ENCODE data around the gene RERE.

RERE gene

DNA sequence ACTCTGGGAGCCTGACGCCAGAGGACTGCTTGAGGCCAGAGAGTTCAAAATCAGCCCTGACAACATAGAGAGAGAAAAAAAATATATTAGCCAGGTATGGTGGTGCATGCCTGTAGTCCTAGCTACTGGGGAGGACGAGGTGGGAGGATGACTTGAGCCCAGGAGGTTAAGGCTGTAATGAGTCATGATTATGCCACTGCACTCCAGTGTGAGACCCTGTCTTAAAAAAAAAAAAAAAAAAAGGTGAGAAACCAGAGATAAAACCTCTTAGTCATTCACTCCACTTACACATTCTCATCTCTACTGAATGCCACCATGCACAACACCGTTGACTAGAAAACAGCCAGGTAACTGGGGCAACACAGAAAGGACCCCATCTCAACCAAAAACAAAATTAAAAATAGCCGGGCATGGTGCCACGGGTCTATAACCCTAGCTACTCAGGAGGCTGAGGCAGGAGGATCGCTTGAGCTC lies 321.5 kb downstream of the RERE start:
- no peaks in the 10 kb centered on the region for H3K27me3 Mint-ChIP-seq
- H3K36me3 Mint-ChIP-seq (ENCODE audit: low read depth), result peaks cover 66% of the 10 kb centered on the region
- H3K4me1 Mint-ChIP-seq (ENCODE audit: low read depth), result peaks cover 49% of the 10 kb centered on the region
- peak; percentile 57 for DNase-seq
- peaks cover 5% of the 10 kb centered on the region for H3K9me3 Mint-ChIP-seq
- H3K27ac Mint-ChIP-seq, result peak overlapping the region; percentile 90
- H3K4me3 Mint-ChIP-seq, result peak overlapping the region; percentile 27

DNA sequence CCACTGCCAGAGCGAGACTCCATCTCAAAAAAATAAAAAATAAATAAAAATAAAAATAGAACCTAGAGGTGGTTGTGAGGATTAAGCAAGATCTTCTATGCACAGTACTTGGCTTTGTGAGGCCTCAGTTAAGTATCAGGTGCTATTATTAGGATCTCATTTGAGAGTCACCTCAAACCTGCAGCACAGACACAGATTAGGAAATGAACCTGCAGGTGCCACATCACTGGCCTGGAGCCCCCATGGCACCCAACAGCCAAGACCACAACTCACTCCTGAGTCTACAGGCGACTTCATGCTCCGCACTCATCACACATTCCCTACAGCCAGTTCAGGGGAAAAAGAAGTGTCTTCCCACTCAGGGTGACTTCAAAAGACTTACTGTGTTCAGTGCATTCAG lies 322.8 kb downstream of the RERE start:
- no peak for DNase-seq
- H3K4me1 Mint-ChIP-seq (ENCODE audit: low read depth), result peaks cover 49% of the 10 kb centered on the region
- H3K27ac Mint-ChIP-seq, result no peak overlapping the region
- no peak overlapping the region for H3K4me3 Mint-ChIP-seq
- peaks cover 70% of the 10 kb centered on the region for H3K36me3 Mint-ChIP-seq (ENCODE audit: low read depth)
- H3K9me3 Mint-ChIP-seq, result peaks cover 5% of the 10 kb centered on the region
- H3K27me3 Mint-ChIP-seq, result no peaks in the 10 kb centered on the region

GRCh38 chr1:8493916-8494540 lies 323.4 kb downstream of the RERE start:
- peaks cover 49% of the 10 kb centered on the region for H3K4me1 Mint-ChIP-seq (ENCODE audit: low read depth)
- peaks cover 5% of the 10 kb centered on the region for H3K9me3 Mint-ChIP-seq
- H3K4me3 Mint-ChIP-seq, result no peak overlapping the region
- no peaks in the 10 kb centered on the region for H3K27me3 Mint-ChIP-seq
- no peak overlapping the region for H3K27ac Mint-ChIP-seq
- DNase-seq, result no peak
- peaks cover 69% of the 10 kb centered on the region for H3K36me3 Mint-ChIP-seq (ENCODE audit: low read depth)

GRCh38 chr1:8487249-8487648 lies 330.2 kb downstream of the RERE start:
- Mint-ChIP-seq H3K27ac (peak overlapping the region; percentile 13), H3K4me1 (ENCODE audit: low read depth) (peaks cover 11% of the 10 kb centered on the region), H3K36me3 (ENCODE audit: low read depth) (peaks cover 28% of the 10 kb centered on the region), H3K27me3 (no peaks in the 10 kb centered on the region), H3K9me3 (no peaks in the 10 kb centered on the region), H3K4me3 (no peak overlapping the region)
- no peak for DNase-seq

DNA sequence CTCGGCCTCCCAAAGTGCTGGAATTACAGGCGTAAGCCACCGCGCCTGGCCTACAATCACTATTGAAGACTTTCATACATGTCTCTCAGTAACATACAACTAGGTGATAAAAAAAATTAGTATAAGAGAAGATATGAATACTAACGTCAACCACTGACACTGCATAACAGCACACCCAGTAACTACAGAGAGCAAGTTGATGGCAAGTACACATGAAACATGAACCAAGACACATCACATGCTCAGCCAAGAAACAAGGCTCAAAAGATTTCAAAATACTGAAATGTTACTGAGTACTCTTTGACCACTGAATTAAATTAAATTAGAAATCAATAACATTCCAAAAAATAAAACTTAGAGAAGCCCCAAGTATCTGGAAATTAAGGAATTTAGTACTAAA lies 331.4 kb downstream of the RERE start:
- Mint-ChIP-seq H3K4me1 (ENCODE audit: low read depth) (peaks cover 5% of the 10 kb centered on the region), H3K27ac (no peak overlapping the region), H3K36me3 (ENCODE audit: low read depth) (peaks cover 23% of the 10 kb centered on the region), H3K4me3 (no peak overlapping the region), H3K27me3 (no peaks in the 10 kb centered on the region), H3K9me3 (no peaks in the 10 kb centered on the region)
- DNase-seq, result no peak

GRCh38 chr1:8483586-8483985 lies 333.9 kb downstream of the RERE start:
- no peak overlapping the region for H3K27ac Mint-ChIP-seq
- no peaks in the 10 kb centered on the region for H3K27me3 Mint-ChIP-seq
- H3K36me3 Mint-ChIP-seq (ENCODE audit: low read depth), result peaks cover 11% of the 10 kb centered on the region
- peaks cover 10% of the 10 kb centered on the region for H3K4me1 Mint-ChIP-seq (ENCODE audit: low read depth)
- no peak overlapping the region for H3K4me3 Mint-ChIP-seq
- no peak for DNase-seq
- H3K9me3 Mint-ChIP-seq, result no peaks in the 10 kb centered on the region

DNA sequence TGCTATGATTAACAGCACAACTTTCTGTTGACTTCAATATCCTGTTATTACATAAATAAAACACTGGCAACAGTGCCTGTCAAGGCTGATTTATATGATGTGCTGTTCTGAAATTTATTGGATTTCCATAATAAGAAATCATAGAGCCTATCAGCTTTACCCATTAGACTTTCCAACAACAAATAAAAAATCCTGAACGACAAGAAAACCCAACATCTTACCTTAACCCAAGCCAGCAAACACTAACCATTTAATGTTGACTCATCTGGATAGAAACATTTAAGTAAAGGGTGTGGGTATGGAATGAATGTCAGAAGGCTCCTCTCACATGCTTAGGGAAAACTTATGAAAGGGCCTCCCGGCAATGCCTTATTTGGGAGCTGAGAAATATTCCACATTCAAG lies 334.5 kb downstream of the RERE start:
- Mint-ChIP-seq H3K27ac (no peak overlapping the region), H3K36me3 (ENCODE audit: low read depth) (peaks cover 11% of the 10 kb centered on the region)
- DNase-seq, result no peak

GRCh38 chr1:8481650-8482380 lies 335.6 kb downstream of the RERE start:
- peaks cover 28% of the 10 kb centered on the region for H3K4me1 Mint-ChIP-seq (ENCODE audit: low read depth)
- DNase-seq, result no peak
- no peaks in the 10 kb centered on the region for H3K9me3 Mint-ChIP-seq
- H3K36me3 Mint-ChIP-seq (ENCODE audit: low read depth), result peaks cover 9% of the 10 kb centered on the region
- no peak overlapping the region for H3K4me3 Mint-ChIP-seq
- H3K27me3 Mint-ChIP-seq, result no peaks in the 10 kb centered on the region
- H3K27ac Mint-ChIP-seq, result no peak overlapping the region

More for the DNA sequence above, 334.5 kb downstream of the RERE start:
- no peaks in the 10 kb centered on the region for H3K27me3 Mint-ChIP-seq
- no peaks in the 10 kb centered on the region for H3K9me3 Mint-ChIP-seq
- no peak overlapping the region for H3K4me3 Mint-ChIP-seq
- H3K4me1 Mint-ChIP-seq (ENCODE audit: low read depth), result peaks cover 17% of the 10 kb centered on the region

DNA sequence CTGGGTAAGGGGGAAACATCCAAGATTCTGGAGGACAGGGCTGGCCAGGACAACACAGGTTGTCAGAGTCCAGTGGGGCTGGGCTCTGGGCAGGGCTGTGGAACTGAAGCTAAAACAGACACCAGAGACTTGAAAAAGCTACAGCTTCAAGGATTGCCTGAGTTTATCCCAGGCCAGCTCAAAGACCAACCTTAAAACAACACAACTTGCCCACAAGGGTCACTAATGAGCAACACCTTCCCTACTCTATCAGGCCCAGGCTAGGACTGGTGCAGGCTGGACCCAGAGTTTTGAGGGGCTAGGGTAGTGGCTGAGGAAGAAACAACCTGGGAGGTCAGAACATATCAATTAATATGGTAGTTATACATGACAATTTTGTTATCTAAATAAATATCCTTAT lies 338.9 kb downstream of the RERE start:
- Mint-ChIP-seq H3K4me1 (ENCODE audit: low read depth) (peaks cover 48% of the 10 kb centered on the region), H3K27ac (no peak overlapping the region), H3K27me3 (no peaks in the 10 kb centered on the region), H3K36me3 (ENCODE audit: low read depth) (peaks cover 6% of the 10 kb centered on the region), H3K9me3 (no peaks in the 10 kb centered on the region), H3K4me3 (no peak overlapping the region)
- no peak for DNase-seq

DNA sequence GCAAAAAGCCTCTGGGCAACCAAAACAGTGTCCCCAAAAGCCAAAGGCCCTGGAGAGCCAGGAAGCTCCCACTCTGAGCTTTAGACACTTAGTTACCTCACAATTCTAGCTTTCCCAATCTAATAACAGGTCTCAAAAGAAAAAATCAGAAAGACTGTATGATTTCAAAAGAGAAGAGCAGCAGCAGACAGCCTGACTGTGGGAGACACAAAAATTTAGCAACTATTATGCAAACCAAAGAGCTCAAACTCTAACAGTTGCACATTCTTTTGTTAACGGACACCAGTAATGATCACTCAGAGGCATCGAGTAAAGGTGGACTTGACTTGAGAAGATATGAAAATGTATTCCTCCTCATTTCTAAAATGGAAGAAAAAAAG lies 339.5 kb downstream of the RERE start:
- Mint-ChIP-seq H3K9me3 (no peaks in the 10 kb centered on the region), H3K4me3 (no peak overlapping the region), H3K36me3 (ENCODE audit: low read depth) (peaks cover 6% of the 10 kb centered on the region), H3K4me1 (ENCODE audit: low read depth) (peaks cover 52% of the 10 kb centered on the region), H3K27me3 (no peaks in the 10 kb centered on the region), H3K27ac (peak overlapping the region; percentile 41)
- no peak for DNase-seq

- no peaks in the 10 kb centered on the region for H3K27me3 Mint-ChIP-seq
- no peak for DNase-seq
- H3K36me3 Mint-ChIP-seq (ENCODE audit: low read depth), result peaks cover 4% of the 10 kb centered on the region
- H3K27ac Mint-ChIP-seq, result peak overlapping the region; percentile 73
- peak overlapping the region; percentile 38 for H3K4me3 Mint-ChIP-seq
- H3K4me1 Mint-ChIP-seq (ENCODE audit: low read depth), result peaks cover 57% of the 10 kb centered on the region
- H3K9me3 Mint-ChIP-seq, result no peaks in the 10 kb centered on the region
Measured at GRCh38 chr1:8477166-8477982, 340.1 kb downstream of the RERE start.

DNA sequence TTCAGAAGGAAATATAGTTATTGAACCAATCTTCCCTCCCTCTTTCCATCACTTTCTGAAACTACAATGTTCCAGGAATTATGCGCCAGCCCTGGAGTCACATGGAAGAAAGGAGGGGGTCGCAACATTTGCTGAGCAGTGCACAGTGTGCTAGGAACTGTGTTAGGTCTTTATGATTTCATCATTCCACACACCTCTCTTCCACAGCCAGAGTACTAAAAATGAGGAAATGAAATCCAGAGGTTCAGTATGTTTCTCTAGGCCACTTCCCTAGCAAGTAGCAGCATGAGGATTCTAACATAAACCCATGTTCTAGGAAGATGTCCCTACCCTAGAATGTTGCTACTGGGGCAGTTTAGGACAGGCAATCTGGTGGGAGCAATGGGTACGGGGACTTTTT lies 341.4 kb downstream of the RERE start:
- Mint-ChIP-seq H3K27me3 (no peaks in the 10 kb centered on the region), H3K4me1 (ENCODE audit: low read depth) (peaks cover 70% of the 10 kb centered on the region), H3K4me3 (no peak overlapping the region), H3K27ac (peak overlapping the region; percentile 27), H3K9me3 (no peaks in the 10 kb centered on the region), H3K36me3 (ENCODE audit: low read depth) (peaks cover 4% of the 10 kb centered on the region)
- no peak for DNase-seq

GRCh38 chr1:8474369-8474768 lies 343.1 kb downstream of the RERE start:
- Mint-ChIP-seq H3K9me3 (no peaks in the 10 kb centered on the region), H3K27ac (no peak overlapping the region), H3K4me3 (no peak overlapping the region), H3K4me1 (ENCODE audit: low read depth) (peaks cover 74% of the 10 kb centered on the region), H3K27me3 (no peaks in the 10 kb centered on the region), H3K36me3 (ENCODE audit: low read depth) (peaks cover 4% of the 10 kb centered on the region)
- DNase-seq, result no peak

- H3K9me3 Mint-ChIP-seq, result no peaks in the 10 kb centered on the region
- no peak overlapping the region for H3K4me3 Mint-ChIP-seq
- DNase-seq, result no peak
- H3K36me3 Mint-ChIP-seq (ENCODE audit: low read depth), result peaks cover 4% of the 10 kb centered on the region
- H3K4me1 Mint-ChIP-seq (ENCODE audit: low read depth), result peaks cover 73% of the 10 kb centered on the region
- no peaks in the 10 kb centered on the region for H3K27me3 Mint-ChIP-seq
- no peak overlapping the region for H3K27ac Mint-ChIP-seq
Measured at GRCh38 chr1:8473891-8474300, 343.5 kb downstream of the RERE start.
